ENCODE measurements around the gene NYAP2.

NYAP2 gene

GRCh38 chr2:225429717-225430116 lies 30.2 kb downstream of the NYAP2 start:
- peak; percentile 15 for DNase-seq

- no peak for DNase-seq
These were observed 31.8 kb downstream of the NYAP2 start for GRCh38 chr2:225431105-225431863.

DNA sequence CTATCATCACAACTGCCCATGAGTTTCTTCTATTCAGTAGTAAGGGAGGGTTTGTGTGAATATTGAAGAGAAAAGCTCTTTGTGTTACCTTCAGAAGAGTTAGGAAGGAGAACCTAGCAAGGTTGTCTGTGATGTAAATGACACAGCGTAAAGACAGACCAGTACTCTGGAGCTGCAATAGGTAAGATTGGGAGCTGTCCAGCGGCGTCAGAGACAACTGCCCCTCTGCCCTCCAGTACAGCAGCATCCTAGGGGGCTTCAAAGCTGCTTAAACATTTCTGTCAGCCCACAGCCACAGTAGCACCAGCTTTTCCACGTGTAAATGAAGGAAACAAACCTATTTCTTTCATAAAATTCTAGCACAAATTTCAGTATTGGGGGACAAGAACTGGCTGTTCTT lies 34.5 kb downstream of the NYAP2 start:
- no peak for DNase-seq

DNA sequence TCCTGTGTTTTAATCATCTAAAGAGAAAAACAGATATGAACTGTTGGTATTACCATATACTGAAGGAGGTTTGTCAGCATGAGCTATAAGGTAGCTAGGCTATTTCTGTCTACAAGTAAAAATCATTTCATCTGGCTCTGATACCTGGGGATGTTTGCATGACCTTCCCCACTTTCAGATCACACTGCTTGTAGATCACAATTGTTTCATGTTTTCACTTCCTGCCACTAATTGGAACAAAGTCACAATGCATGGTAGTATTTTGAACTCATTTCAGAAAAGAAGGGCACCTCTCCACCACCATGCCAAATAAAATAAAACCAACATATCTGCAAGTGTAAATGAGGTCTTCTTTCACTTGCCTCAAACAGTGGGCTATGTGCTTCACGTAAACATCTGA lies 37.8 kb downstream of the NYAP2 start:
- no peak for DNase-seq

DNA sequence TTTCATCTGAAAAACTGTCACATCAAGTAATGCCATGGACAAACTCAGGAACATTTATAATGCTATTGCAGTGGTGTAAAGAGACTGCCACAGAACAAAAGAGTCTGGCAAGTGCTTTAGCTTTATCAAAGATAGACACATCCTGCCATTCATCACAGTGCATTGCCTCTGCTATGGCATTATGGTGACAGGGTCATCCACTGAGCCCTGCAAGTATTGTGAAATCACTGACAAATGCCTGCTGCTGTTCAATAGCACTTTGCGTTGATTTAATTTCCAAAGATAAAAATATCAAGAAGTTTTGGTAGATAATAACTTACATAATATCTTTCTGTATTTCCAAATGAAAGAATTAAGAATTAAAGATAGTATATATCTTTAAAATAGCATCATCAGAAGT lies 38.7 kb downstream of the NYAP2 start:
- DNase-seq, result no peak

GRCh38 chr2:225452677-225453076 lies 53.2 kb downstream of the NYAP2 start:
- DNase-seq, result no peak

DNA sequence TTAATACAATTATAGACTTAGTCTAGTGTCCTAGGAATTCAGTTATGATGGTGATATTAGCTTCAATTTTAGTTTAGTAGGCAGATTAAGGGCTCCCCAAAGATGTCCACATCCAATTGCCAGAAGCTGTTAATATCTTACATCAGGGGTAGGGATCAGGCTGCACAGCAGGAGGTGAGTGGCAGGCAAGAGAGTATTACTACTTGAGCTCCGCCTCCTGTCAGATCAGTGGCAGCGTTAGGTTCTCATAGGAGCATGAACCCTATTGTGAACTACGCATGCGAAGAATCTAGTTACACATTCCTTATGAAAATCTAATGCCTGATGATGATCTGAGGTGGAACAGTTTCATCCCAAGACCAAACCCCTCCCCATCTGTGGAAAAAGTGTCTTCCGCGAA lies 54.9 kb downstream of the NYAP2 start:
- no peak for DNase-seq

DNA sequence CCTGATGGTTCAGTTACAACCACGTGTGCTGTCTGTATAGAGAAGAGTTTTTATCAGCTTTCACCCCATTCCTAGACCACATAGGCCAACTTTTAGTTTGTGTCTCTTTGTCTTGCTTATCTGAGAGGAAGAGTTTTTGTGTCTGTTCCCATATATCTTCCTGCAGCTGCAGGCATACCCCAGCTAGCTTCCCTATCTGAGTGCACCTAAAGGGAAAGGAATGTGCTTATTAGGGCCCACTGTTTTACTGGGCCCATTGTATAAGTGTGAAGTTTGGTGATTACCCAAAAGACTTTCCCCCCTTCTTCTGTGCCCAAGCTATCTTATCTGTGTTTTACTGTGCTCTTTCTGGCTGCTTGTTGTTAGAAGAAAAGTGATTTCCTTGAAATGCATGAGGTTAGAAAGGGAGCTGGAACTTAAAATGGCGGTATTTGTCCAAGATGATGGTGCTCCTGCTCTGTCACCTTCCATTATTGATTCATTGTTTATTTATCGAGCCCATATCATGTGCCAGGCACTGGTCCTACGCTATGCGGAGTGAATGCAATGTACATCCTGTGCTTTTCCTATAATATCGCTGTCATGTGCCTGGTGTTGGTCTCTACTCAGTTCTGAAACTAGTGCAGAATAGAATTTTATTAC lies 57.2 kb downstream of the NYAP2 start:
- no peak for DNase-seq

GRCh38 chr2:225457482-225457881 lies 58.0 kb downstream of the NYAP2 start:
- DNase-seq, result no peak

DNA sequence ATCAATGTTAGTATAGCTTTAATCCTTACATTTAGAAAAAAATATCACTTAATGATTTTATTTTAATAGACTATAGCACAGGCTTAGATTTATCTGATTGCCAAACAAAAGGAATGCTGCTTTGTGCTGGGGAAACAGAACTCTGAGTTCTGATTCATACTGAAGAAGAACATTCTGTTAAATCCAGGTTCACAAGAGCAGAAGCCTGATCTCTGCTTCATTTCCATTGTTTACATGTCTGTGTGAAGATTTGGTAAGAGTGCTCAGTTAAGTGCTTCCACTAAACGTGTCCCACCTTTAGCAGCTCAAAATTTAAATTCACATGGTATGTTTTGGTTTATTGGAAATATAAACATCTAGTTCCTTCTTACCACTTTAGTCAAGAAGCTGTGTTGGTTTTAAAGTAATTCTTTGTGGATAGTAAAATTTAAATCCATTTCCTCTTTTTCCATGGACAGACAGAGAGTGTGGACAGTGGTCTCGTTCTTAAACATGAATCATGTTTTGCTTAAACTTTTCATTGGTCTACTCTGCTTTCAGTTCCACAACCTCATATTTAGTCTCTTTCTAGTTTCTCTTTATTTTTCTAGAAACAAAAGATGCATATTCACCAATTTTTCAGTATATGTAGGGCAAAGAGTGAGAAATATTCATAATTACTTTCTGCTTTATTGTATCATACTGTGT lies 59.1 kb downstream of the NYAP2 start:
- DNase-seq, result no peak

DNA sequence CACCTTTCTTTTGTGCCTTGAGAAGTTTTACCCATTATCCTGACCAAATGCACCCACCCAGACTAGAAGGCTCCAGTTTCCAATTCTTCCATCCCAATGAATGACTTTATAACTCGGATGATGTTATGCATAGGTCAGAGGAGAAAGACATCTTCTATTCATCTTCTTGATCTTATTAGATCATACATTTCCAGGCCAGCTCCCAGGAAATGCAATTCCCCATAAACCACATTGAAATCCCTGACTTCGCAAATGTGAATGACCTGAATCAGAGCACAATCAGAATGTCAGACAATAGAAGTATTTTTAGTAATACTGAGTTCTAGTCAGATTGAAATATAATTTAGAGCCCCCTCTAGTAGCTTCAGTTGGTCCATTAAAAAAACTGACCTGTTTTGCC lies 62.9 kb downstream of the NYAP2 start:
- DNase-seq, result no peak

- no peak for DNase-seq
These were observed 63.4 kb downstream of the NYAP2 start for GRCh38 chr2:225462945-225463344.

GRCh38 chr2:225463449-225463848 lies 63.9 kb downstream of the NYAP2 start:
- DNase-seq, result no peak

GRCh38 chr2:225464346-225465025 lies 65.0 kb downstream of the NYAP2 start:
- no peak for DNase-seq

DNA sequence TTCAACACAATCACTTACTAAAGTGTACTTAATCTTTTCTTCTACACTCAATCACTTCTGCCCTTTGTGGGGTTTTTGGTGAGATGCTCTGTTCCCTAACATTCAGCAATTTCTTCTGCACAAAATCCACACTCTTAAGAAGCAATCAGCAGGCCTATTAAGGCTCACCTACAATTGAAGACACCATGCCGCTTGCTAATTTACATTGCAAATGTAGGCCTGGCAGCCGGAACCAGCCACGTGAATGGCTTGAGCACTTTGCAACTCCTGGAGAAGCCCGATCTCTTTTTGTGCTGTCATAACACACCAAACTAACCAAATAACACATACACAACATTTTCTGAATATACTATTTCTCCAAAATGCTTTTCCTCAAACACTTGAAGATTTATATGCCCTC lies 66.3 kb downstream of the NYAP2 start:
- no peak for DNase-seq

DNA sequence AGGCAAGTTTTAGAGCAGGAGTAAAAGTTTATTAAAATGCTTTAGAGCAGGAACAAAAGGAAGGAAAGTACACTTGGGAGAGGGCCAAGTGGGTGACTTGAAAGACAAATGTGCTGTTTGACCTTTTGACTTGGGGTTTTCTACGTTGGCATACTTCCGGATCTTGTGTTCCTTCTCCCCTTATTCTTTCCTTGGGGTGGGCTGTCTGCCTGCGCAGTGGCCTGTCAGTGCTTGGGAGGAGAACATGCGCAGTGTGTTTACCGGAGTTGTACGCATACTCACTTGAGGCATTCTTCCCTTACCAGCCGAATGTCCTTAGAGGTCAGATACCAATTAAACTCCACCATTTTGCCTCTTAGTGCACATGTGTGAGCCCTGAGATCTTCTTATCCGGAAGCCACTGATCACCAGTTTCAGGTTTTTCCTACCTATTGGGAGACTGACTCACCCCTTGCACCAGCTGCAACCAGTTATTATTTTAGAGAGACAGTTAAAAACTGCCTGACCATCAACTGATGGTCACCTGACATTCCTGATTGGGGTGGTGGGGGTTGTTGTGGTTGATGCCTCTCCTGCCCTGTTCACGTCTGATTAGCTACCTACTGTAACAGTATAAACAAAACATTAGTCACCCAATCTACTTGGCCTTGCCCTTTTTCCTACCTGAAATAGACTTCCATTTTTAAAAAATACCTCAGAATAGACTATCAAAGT lies 67.5 kb downstream of the NYAP2 start:
- DNase-seq, result no peak

- no peak for DNase-seq
These were observed 68.6 kb downstream of the NYAP2 start for GRCh38 chr2:225468131-225468530.

- DNase-seq, result no peak
These were observed 71.5 kb downstream of the NYAP2 start for GRCh38 chr2:225471039-225471438.

- no peak for DNase-seq
These were observed 72.0 kb downstream of the NYAP2 start for GRCh38 chr2:225471482-225471881.

GRCh38 chr2:225472161-225472560 lies 72.7 kb downstream of the NYAP2 start:
- no peak for DNase-seq

DNA sequence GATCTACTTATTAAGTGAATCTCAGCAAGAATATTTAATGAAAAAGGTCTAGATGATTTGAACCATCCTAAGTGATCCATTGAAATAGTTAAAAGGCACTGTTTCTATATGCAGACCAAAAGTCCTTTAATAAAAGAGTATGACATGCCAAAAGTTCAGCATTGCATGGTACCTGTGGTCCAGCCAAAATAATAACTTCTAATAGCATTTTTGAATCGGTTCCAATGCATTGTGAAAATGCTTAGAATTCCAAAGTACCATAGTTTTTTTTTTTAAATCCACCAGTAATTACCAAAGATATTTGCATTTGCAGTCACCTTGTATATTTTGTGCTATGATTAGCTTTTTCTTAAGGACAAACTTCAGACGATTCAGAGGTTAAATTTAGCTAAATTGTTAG lies 79.9 kb downstream of the NYAP2 start:
- no peak for DNase-seq

GRCh38 chr2:225484751-225485150 lies 85.2 kb downstream of the NYAP2 start:
- DNase-seq, result no peak

DNA sequence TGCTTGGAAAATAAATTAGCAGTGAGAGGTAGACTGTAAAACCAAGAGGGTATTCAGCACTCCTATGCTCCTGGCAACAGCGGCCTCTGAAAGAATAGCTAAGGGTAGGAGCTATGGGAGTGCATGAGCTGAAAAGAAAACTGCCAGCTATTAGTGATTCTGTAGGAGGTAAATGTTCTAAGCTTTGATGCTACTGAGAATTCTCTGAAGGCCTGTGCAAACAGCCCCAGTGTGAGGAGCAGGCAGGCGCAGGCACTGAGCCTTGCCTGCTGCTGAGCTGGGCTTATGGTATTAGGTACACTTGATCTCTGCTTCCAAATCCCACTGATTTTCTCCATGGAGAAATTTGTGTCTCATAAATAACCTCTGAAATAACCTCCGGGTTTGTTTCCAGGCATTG lies 86.7 kb downstream of the NYAP2 start:
- DNase-seq, result no peak

All from NCI-H510A (cell line).